Coronary artery (tissue), 2 donors: ENCODE data around the gene RAI1.
A peak's percentile ranks its signal among the peaks of the same experiment; 100 is the strongest.

Experiments
- DNase-seq: peaks from one replicate; pipeline ENCODE4 v3.0.0-alpha.2; 2017; ENCODE audit warnings: low spot score
- H3K27ac ChIP-seq, 2 donors: fragments of 200-600 bp; sonication (generic); one replicate each; pipeline ENCODE4 v1.5.1; 2016 to 2019
- H3K4me3 ChIP-seq: fragments of 200-600 bp; sonication (generic); 2 replicates; pipeline ENCODE4 v1.5.1; 2016; ENCODE audit warnings: mild to moderate bottlenecking, moderate library complexity
- TF ChIP-seq, protein P1 (sequence below): fragments of 200-600 bp; sonication (generic); IDR thresholded peaks from one replicate; pipeline ENCODE4 v1.5.1; 2019; ENCODE audit warnings: antibody characterized with exemption

Gene RAI1

DNA sequence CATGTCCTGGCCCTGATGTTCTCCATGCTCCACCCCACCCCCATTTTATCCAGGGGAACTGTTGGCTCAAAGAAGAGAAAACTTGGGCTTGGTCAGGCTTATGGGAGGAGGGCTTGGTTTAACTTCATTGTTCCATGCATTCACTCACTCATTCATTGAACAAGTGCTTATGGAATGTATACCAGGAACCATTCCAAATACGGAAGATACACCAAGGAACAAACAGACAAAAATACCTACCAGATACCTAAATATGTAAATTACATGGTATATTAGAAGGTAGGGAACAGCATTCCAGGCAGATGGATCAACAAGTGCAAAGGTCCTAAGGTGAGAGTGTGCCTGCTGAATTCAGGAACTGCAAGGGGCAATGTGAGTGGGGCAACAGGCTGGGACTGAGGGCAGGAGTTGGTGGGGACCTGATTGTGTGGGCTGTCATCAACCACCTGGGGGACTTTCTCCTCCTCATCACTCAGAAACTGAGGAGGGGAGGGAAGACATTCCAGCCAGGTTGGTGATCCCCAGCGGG is 39.9 kb downstream of the RAI1 start:
- no peak for DNase-seq
- TF ChIP-seq, protein P1, sequence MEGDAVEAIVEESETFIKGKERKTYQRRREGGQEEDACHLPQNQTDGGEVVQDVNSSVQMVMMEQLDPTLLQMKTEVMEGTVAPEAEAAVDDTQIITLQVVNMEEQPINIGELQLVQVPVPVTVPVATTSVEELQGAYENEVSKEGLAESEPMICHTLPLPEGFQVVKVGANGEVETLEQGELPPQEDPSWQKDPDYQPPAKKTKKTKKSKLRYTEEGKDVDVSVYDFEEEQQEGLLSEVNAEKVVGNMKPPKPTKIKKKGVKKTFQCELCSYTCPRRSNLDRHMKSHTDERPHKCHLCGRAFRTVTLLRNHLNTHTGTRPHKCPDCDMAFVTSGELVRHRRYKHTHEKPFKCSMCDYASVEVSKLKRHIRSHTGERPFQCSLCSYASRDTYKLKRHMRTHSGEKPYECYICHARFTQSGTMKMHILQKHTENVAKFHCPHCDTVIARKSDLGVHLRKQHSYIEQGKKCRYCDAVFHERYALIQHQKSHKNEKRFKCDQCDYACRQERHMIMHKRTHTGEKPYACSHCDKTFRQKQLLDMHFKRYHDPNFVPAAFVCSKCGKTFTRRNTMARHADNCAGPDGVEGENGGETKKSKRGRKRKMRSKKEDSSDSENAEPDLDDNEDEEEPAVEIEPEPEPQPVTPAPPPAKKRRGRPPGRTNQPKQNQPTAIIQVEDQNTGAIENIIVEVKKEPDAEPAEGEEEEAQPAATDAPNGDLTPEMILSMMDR, result no peak
- H3K27ac ChIP-seq, result no peak overlapping the region
- no peak overlapping the region for H3K4me3 ChIP-seq

DNA sequence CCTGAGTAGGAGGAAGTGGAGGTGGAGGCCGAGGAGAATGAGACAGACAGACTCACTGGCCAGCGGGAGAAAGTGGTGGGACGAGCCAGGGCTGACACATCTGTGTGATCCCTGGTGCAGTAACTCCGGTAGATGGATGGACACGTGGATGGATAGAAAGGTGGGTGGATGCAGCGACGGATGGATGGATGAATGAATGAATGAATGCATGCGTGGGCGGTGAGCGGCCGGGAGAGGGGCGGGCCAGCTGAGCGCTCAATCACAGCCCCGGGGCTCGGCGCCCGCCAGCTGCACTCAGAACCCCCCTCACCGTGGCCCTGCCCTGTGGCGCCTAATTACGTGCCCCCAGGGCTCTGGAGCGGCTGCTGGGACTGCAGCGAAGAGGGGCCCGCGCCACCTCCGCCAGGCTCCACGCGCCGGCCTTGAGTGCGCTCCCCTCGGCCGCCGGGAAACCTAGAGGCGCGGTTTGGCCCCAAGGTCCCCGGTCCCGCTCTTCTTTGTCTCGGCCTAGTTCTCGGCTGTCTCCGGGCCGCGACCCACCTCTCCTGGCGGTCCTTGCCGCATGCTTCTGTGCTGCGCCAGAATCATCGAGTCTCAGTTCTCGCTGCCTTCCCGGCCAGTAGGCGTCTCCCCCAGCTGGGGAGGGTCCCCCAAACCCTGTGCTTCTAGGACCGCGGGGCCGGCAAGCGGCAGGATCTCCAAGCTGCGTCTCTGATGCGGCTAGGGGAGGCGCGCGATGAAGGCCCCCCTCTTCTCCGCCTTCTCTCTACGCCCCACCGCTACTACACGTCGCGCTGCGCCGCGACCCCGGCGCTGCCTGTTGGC is 41.0 kb downstream of the RAI1 start:
- peak overlapping the region; percentile 80 for H3K4me3 ChIP-seq
- no peak overlapping the region for H3K27ac ChIP-seq
- TF ChIP-seq, protein P1, result no peak
- DNase-seq, result no peak

DNA sequence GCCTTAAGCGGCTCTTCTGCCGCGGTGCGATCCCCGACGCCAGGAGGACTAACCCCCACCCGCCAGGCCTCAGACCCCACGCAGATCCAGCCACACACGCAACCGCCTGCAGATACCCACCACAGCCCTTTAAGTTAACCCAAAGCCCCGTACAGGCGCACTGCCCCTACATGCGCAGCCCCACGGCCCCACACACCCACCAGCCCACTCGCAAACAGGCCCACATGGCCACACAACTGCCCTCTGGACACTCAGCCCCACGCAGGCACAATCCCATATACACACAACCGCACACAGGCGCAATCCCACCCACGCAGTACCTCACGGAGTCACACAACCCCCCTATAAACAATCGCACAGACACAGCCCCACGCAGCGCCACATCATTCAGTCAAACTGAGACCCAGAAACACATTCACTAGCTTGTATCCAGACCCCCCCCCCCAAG is 41.7 kb downstream of the RAI1 start:
- no peak for DNase-seq
- H3K4me3 ChIP-seq, result peak overlapping the region; percentile 80

DNA sequence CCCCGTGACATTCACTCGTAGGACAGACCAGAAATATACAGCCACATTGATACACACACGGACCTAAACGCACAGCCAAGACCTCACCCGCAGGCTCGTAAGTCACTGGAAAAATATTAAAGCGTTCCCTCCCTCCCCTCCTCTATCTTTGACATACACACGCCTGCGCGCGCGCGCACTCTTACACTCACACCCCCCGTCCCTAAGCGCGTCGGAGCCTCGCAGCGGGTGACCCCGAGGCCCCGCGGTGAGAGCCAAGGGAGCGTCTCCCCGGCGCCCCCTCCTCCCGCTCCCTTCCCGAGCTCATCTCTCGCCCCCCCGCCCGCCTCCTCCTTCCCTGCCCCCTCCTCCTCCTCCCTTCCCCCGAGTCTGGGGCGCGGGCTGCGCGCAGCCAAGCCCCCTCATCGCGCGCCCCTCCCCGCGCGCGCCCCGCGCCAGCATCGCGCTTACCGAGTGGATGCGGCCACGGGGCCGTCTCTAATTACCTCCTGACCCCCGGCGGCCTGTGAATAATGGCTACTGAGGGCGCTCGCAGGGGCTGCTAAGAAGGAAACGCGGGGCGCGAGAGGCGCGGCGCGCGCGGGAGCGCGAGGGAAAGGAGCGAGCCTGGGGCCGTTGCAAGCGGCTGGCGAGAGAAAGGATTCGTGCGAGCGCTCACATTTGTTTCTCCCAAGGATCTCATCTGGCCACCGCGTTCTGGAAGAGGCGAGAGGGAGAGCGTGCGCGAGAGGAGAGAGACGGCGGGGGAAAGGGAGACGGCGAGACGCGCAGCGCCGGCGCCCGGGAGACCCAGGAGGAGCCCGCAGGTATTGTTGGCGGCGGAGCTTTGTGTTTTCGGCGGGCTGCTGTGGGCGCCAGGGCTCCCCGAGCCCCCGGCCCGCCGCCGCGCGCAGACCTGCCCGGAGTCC is 42.4 kb downstream of the RAI1 start:
- Histone ChIP-seq H3K4me3 (peak overlapping the region; percentile 80), H3K27ac (no peak overlapping the region)
- DNase-seq, result no peak
- TF ChIP-seq, protein P1, result no peak

More for the DNA sequence above, 41.7 kb downstream of the RAI1 start:
- TF ChIP-seq, protein P1, result no peak
- no peak overlapping the region for H3K27ac ChIP-seq

DNA sequence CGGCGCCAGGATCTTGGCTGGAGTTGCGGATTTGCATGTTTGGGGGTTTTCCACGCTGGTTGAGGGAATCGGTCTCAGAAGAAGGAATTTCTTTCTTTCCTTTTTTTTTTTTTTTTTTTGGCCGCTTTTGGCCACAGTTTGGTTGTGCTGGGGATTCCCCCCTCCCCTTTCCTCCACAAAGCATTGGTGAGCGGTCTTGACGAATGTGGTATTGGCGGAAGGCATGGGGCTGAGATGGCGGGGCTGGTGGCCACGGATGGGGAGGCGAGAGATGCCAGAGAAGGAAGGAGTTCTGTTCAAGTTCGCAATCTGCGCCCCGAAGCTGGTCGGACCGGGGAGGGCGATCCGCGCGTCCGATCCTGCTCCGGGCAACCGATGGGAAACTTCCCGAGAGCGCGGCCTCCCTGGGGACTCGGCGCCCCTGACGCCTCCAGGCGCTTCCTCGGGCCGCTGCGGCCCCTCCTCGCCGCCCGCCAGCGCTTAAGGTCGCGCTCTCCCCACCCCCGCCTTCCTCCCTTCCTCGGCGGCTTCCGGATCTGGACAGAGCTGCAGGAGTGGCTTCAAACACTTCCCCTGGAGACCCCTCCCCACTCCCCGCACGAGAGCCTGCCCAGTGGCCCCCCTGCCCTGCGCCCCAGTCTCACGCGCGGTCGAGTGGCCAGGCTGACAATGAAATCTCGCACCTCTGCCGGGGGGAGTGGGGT is 43.2 kb downstream of the RAI1 start:
- H3K27ac ChIP-seq, result no peak overlapping the region
- TF ChIP-seq, protein P1, result no peak
- peak overlapping the region; percentile 80 for H3K4me3 ChIP-seq
- no peak for DNase-seq

DNA sequence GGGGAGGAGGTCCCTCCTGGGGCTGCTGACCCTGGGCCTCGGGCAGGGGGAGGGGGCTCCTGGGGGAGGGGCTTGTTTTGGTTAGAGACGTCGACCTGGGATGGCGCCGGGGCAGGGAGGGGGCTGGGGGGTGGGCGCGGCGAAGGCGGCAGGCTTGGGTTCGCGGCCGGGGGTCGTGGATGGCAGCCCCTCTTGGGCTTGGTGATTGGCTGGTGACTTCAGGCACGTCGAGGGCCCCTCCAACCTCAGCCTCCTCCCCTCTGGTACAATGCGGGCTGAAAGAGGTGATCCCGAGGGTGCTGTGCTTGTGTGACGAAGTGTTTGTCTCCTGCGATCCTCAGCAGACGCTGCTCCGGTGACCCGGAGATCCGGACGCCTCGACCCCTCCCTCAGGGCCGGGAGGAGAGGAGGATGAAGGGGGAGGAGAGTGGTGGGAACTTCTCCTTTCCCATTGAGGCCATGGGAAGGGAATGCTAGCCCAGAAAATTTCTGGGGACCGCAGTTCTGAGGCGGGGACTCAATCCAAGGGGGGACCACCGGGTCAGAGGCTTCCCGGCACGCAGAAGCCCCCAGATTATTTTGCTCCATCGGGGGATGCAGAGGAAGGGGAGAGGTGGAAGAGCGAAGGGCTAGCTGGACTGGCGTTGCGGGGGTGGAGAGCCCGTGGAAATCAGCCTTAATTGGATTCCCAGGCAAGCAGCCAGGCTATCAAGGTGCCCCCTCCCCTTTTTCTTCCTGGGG is 43.9 kb downstream of the RAI1 start:
- peak overlapping the region; percentile 80 for H3K4me3 ChIP-seq
- DNase-seq, result no peak
- no peak overlapping the region for H3K27ac ChIP-seq
- TF ChIP-seq, protein P1, result no peak
